K562 (cell line): ENCODE data around the gene SLC3A2. TPM values are rescaled to one million over a fixed set of nuclear protein-coding genes. Genes with fewer than 3 reads are reported as not detected.
A peak's percentile ranks its signal among the peaks of the same experiment; 100 is the strongest.

Experiments used
- ILF3 ChIP-seq: fragments of 450-650 bp; IDR thresholded peaks from 2 replicates; pipeline ENCODE4 v1.6.1; 2018; ENCODE audit warnings: antibody characterized with exemption, mild to moderate bottlenecking, moderate library complexity, borderline replicate concordance
- ZNF436 ChIP-seq: fragments of 250-450, 450-650 bp; sonication (Bioruptor Pico); formaldehyde crosslinking; IDR thresholded peaks from 2 replicates; pipeline ENCODE4 v1.7.0; 2020; ENCODE audit warnings: mild to moderate bottlenecking
- ZNF639 ChIP-seq, 2 experiments: fragments of 200-800 bp in 1 of 2; sonication (Bioruptor generic) in 1 of 2; sonication (generic) in 1 of 2; formaldehyde crosslinking in 1 of 2; IDR thresholded peaks in 1 of 2; conservative IDR thresholded peaks in 1 of 2; 2 replicates each; pipeline versions ENCODE4 v1.5.0 to v1.6.1; 2016 to 2020; ENCODE audit warnings: missing compliant biosample characterization in 1 of 2, missing genetic modification characterization in 1 of 2, missing genetic modification reagents in 1 of 2
- ZSCAN32 ChIP-seq: fragments of 450-650 bp; formaldehyde crosslinking; IDR thresholded peaks from 2 replicates; pipeline ENCODE4 v1.4.0; 2020; ENCODE audit warnings: mild to moderate bottlenecking, moderate library complexity
- polyA plus RNA-seq, 8 experiments: library from polyadenylated mRNA; depleted of rRNA in 4 of 8; stranded (reverse) in 5 of 8; unstranded in 3 of 8; fragments of >200 nt; fragmentation: Nextera tagmentation in 2 of 8; fragmentation: Illumina TruSeq in 1 of 8; extraction: Ambion mirVana in 2 of 8; extraction: Trizol in 1 of 8; gene quantifications; 2 replicates each; pipeline versions ENCODE4 v1.2.1 to v1.2.3, GENCODE V29; 2011 to 2014; ENCODE audit warnings: inconsistent platforms in 1 of 8, missing spikeins in 1 of 8
- total RNA-seq, 7 experiments: library from RNA; depleted of rRNA in 6 of 7; stranded (reverse); fragments of >200 nt in 6 of 7; fragmentation: Illumina TruSeq in 2 of 7; extraction: Trizol in 2 of 7; gene quantifications; 2 replicates each; pipeline versions ENCODE4 v1.2.1 to v1.2.3, GENCODE V29; 2011 to 2021; ENCODE audit warnings: low replicate concordance in 1 of 7
- TF ChIP-seq, protein P1 (sequence below): fragments of 250-450 bp; sonication (Bioruptor Pico); IDR thresholded peaks from 2 replicates; pipeline ENCODE4 v1.4.0; 2020
- TF ChIP-seq, protein P2 (sequence below): fragments of 200-600 bp; sonication (generic); IDR thresholded peaks from one replicate; pipeline ENCODE4 v1.6.1; 2012; ENCODE audit warnings: mild to moderate bottlenecking, low read depth, low read length, inconsistent platforms

Gene SLC3A2
- total and polyA plus RNA-seq, 9 of the 15 experiments (the other 6 are each of a cell fraction or from before 2014, with no cell fraction given): 20.0 to 296 (median 214) TPM

DNA sequence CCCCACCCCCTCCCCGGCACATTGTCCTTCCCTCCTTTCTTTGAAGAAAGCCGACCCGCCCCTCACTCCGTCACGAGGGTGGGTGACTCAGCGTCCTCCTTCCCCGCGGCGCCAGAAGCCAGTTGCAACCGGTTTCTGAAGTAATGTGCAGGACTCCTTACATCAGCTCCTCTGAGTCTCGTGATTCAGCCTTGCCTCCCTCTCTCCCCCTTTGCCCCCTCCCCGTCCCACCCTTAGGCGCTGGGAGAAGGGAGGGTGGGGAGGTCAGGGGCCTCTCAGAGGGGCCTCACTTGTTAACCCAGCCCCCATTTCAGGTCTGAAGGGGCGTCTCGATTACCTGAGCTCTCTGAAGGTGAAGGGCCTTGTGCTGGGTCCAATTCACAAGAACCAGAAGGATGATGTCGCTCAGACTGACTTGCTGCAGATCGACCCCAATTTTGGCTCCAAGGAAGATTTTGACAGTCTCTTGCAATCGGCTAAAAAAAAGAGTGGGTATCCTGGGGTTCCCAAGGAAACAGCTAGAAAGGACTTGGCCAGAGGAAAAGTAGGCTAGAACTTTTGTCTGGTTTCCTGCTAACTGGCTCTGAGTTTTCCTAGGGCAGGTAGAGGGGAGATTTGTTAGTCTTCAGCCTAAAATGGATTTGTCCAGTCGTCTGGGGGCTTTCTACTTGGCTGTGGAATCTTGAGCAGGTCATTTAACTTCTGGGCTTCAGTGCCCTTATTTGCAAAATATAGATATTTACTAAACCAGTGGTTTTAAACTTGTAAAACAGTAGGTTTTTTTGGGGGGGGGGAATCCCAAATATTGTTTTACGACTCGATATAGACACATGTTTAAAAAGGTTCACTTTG, 1.1 kb downstream of the SLC3A2 start (continued):
- TF ChIP-seq ZNF639 (CRISPR knock-in tag; conservative IDR thresholded peaks at IDR 0.05 in 1 of 2, IDR thresholded peaks at IDR 0.05 in 1 of 2): no peak; a peak in 2 of 4 replicates
- TF ChIP-seq, protein P1, sequence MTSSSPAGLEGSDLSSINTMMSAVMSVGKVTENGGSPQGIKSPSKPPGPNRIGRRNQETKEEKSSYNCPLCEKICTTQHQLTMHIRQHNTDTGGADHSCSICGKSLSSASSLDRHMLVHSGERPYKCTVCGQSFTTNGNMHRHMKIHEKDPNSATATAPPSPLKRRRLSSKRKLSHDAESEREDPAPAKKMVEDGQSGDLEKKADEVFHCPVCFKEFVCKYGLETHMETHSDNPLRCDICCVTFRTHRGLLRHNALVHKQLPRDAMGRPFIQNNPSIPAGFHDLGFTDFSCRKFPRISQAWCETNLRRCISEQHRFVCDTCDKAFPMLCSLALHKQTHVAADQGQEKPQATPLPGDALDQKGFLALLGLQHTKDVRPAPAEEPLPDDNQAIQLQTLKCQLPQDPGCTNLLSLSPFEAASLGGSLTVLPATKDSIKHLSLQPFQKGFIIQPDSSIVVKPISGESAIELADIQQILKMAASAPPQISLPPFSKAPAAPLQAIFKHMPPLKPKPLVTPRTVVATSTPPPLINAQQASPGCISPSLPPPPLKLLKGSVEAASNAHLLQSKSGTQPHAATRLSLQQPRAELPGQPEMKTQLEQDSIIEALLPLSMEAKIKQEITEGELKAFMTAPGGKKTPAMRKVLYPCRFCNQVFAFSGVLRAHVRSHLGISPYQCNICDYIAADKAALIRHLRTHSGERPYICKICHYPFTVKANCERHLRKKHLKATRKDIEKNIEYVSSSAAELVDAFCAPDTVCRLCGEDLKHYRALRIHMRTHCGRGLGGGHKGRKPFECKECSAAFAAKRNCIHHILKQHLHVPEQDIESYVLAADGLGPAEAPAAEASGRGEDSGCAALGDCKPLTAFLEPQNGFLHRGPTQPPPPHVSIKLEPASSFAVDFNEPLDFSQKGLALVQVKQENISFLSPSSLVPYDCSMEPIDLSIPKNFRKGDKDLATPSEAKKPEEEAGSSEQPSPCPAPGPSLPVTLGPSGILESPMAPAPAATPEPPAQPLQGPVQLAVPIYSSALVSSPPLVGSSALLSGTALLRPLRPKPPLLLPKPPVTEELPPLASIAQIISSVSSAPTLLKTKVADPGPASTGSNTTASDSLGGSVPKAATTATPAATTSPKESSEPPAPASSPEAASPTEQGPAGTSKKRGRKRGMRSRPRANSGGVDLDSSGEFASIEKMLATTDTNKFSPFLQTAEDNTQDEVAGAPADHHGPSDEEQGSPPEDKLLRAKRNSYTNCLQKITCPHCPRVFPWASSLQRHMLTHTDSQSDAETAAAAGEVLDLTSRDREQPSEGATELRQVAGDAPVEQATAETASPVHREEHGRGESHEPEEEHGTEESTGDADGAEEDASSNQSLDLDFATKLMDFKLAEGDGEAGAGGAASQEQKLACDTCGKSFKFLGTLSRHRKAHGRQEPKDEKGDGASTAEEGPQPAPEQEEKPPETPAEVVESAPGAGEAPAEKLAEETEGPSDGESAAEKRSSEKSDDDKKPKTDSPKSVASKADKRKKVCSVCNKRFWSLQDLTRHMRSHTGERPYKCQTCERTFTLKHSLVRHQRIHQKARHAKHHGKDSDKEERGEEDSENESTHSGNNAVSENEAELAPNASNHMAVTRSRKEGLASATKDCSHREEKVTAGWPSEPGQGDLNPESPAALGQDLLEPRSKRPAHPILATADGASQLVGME (CRISPR knock-in tag): no peak
- TF ChIP-seq, protein P2, sequence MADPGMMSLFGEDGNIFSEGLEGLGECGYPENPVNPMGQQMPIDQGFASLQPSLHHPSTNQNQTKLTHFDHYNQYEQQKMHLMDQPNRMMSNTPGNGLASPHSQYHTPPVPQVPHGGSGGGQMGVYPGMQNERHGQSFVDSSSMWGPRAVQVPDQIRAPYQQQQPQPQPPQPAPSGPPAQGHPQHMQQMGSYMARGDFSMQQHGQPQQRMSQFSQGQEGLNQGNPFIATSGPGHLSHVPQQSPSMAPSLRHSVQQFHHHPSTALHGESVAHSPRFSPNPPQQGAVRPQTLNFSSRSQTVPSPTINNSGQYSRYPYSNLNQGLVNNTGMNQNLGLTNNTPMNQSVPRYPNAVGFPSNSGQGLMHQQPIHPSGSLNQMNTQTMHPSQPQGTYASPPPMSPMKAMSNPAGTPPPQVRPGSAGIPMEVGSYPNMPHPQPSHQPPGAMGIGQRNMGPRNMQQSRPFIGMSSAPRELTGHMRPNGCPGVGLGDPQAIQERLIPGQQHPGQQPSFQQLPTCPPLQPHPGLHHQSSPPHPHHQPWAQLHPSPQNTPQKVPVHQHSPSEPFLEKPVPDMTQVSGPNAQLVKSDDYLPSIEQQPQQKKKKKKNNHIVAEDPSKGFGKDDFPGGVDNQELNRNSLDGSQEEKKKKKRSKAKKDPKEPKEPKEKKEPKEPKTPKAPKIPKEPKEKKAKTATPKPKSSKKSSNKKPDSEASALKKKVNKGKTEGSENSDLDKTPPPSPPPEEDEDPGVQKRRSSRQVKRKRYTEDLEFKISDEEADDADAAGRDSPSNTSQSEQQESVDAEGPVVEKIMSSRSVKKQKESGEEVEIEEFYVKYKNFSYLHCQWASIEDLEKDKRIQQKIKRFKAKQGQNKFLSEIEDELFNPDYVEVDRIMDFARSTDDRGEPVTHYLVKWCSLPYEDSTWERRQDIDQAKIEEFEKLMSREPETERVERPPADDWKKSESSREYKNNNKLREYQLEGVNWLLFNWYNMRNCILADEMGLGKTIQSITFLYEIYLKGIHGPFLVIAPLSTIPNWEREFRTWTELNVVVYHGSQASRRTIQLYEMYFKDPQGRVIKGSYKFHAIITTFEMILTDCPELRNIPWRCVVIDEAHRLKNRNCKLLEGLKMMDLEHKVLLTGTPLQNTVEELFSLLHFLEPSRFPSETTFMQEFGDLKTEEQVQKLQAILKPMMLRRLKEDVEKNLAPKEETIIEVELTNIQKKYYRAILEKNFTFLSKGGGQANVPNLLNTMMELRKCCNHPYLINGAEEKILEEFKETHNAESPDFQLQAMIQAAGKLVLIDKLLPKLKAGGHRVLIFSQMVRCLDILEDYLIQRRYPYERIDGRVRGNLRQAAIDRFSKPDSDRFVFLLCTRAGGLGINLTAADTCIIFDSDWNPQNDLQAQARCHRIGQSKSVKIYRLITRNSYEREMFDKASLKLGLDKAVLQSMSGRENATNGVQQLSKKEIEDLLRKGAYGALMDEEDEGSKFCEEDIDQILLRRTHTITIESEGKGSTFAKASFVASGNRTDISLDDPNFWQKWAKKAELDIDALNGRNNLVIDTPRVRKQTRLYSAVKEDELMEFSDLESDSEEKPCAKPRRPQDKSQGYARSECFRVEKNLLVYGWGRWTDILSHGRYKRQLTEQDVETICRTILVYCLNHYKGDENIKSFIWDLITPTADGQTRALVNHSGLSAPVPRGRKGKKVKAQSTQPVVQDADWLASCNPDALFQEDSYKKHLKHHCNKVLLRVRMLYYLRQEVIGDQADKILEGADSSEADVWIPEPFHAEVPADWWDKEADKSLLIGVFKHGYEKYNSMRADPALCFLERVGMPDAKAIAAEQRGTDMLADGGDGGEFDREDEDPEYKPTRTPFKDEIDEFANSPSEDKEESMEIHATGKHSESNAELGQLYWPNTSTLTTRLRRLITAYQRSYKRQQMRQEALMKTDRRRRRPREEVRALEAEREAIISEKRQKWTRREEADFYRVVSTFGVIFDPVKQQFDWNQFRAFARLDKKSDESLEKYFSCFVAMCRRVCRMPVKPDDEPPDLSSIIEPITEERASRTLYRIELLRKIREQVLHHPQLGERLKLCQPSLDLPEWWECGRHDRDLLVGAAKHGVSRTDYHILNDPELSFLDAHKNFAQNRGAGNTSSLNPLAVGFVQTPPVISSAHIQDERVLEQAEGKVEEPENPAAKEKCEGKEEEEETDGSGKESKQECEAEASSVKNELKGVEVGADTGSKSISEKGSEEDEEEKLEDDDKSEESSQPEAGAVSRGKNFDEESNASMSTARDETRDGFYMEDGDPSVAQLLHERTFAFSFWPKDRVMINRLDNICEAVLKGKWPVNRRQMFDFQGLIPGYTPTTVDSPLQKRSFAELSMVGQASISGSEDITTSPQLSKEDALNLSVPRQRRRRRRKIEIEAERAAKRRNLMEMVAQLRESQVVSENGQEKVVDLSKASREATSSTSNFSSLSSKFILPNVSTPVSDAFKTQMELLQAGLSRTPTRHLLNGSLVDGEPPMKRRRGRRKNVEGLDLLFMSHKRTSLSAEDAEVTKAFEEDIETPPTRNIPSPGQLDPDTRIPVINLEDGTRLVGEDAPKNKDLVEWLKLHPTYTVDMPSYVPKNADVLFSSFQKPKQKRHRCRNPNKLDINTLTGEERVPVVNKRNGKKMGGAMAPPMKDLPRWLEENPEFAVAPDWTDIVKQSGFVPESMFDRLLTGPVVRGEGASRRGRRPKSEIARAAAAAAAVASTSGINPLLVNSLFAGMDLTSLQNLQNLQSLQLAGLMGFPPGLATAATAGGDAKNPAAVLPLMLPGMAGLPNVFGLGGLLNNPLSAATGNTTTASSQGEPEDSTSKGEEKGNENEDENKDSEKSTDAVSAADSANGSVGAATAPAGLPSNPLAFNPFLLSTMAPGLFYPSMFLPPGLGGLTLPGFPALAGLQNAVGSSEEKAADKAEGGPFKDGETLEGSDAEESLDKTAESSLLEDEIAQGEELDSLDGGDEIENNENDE: no peak
- TF ChIP-seq ZNF436 (CRISPR knock-in tag): 0 out of 2 replicates have a peak, but pooled peaks have one; percentile 23
- TF ChIP-seq ZSCAN32: peak; percentile 67; the same call in 1 of the 2 replicates
- TF ChIP-seq ILF3: no peak
